Endothelial cell of umbilical vein (primary cell): ENCODE results near the gene ARL4C.

Experiments used
- EZH2 ChIP-seq: IDR thresholded peaks from 2 replicates; pipeline ENCODE4 v1.6.1; 2012; ENCODE audit warnings: borderline replicate concordance, low read depth, mild to moderate bottlenecking, moderate library complexity, low read length, inconsistent platforms; ENCODE audit not compliant: severe bottlenecking
- POLR2A ChIP-seq: IDR thresholded peaks from 2 replicates; pipeline ENCODE4 v1.6.1; 2012; ENCODE audit warnings: low read depth, mild to moderate bottlenecking, control low read depth, low read length
- POLR2AphosphoS5 ChIP-seq: IDR thresholded peaks from 2 replicates; pipeline ENCODE4 v1.6.1; 2012; ENCODE audit warnings: low read depth, mild to moderate bottlenecking, control low read depth, low read length, moderate library complexity; ENCODE audit not compliant: insufficient read depth
- TF ChIP-seq, protein P1 (sequence below): IDR thresholded peaks from 2 replicates; pipeline ENCODE4 v1.6.1; 2011; ENCODE audit not compliant: insufficient read depth, insufficient read length
- TF ChIP-seq, protein P2 (sequence below), 2 donors: IDR thresholded peaks; 1 replicate in 1 of 2; 2 replicates in 1 of 2; pipeline ENCODE4 v1.5.1; 2011; ENCODE audit warnings: low read length in 2 of 2, mild to moderate bottlenecking in 2 of 2, moderate library complexity in 2 of 2, control low read depth in 1 of 2, inconsistent platforms in 1 of 2, low read depth in 1 of 2; ENCODE audit not compliant: insufficient read depth in 1 of 2; ENCODE audit errors: extremely low read depth in 1 of 2

GRCh38 chr2:234468503-234468902 lies 28.4 kb downstream of the ARL4C start:
- TF ChIP-seq, protein P1, sequence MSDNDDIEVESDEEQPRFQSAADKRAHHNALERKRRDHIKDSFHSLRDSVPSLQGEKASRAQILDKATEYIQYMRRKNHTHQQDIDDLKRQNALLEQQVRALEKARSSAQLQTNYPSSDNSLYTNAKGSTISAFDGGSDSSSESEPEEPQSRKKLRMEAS, result no peak
- TF ChIP-seq POLR2A (no peak), EZH2 (no peak), POLR2AphosphoS5 (no peak)
- TF ChIP-seq, protein P2, sequence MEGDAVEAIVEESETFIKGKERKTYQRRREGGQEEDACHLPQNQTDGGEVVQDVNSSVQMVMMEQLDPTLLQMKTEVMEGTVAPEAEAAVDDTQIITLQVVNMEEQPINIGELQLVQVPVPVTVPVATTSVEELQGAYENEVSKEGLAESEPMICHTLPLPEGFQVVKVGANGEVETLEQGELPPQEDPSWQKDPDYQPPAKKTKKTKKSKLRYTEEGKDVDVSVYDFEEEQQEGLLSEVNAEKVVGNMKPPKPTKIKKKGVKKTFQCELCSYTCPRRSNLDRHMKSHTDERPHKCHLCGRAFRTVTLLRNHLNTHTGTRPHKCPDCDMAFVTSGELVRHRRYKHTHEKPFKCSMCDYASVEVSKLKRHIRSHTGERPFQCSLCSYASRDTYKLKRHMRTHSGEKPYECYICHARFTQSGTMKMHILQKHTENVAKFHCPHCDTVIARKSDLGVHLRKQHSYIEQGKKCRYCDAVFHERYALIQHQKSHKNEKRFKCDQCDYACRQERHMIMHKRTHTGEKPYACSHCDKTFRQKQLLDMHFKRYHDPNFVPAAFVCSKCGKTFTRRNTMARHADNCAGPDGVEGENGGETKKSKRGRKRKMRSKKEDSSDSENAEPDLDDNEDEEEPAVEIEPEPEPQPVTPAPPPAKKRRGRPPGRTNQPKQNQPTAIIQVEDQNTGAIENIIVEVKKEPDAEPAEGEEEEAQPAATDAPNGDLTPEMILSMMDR (IDR thresholded peaks at IDR 0.05; ENCODE audit: extremely low read depth in 1 of 2, insufficient read depth in 1 of 2, low read depth in 1 of 2, low read length in 2 of 2), result no peak
